Measurements from ENCODE around the gene TBC1D19.
"Not testable (repeated sequence)": the region's sequence is repeated elsewhere in the genome, so short reads cannot be mapped to it uniquely, and the experiment has no call there.

DNA sequence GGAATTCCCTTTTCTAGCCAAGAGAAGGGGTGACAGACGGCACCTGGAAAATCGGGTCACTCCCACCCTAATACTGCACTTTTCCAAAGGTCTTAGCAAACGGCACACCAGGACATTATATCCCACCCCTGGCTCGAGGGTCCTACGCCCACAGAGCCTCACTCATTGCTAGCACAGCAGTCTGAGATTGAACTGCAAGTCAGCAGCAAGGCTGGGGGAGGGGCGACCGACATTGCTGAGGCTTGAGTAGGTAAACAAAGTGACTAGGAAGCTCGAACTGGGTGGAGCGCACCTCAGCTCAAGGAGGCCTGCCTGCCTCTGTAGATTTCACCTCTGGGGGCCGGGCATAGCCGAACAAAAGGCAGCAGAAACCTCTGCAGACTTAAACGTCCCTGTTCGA lies 110.2 kb downstream of the TBC1D19 start:
- TF ChIP-seq SIN3A (IDR thresholded peaks at IDR 0.05; ENCODE audit: borderline replicate concordance, insufficient read depth, low read depth, low read length); CTCF (IDR thresholded peaks at IDR 0.05): not testable (repeated sequence)

Measured in Panc1 (cell line).